Measurements from ENCODE around the gene CCDC61. TPM values are rescaled to one million over a fixed set of nuclear protein-coding genes. Genes with fewer than 3 reads are reported as not detected.

The CCDC61 gene
- total and polyA plus RNA-seq, 2 of the 8 experiments (the other 6 are each of a cell fraction or from before 2014, with no cell fraction given) = 7.8 to 17.4 TPM

- Histone ChIP-seq H4K5ac (ENCODE audit: insufficient read length, low read depth, low read length) (no peak overlapping the region), H3K36me3 (ENCODE audit: control insufficient read depth in 2 of 4, insufficient read depth in 4 of 4, low read length in 3 of 4) (0 out of 8 replicates have a peak, but pooled peaks cover 0 to 6% (median 0%) of the 10 kb centered on the region in 4 experiments), H3K79me2 (ENCODE audit: control insufficient read depth in 1 of 2, insufficient read depth in 2 of 2, low read length in 2 of 2) (peaks cover 0 to 9% of the 10 kb centered on the region in 2 experiments; a peak in 2 of 4 replicates), H3K9me3 (ENCODE audit: insufficient read depth in 2 of 2, low read depth in 1 of 2, low read length in 1 of 2) (no peaks in the 10 kb centered on the region), H4K8ac (ENCODE audit: extremely low read depth, insufficient read depth, low read length) (no peak overlapping the region), H3K79me1 (ENCODE audit: low read depth, low read length) (peaks cover 7% of the 10 kb centered on the region; the same call in 1 of the 2 replicates), H2AFZ (ENCODE audit: low read length) (no peak overlapping the region), H3K23ac (ENCODE audit: insufficient read length) (no peak overlapping the region), H3K27me3 (replicated peaks in 1 of 4; ENCODE audit: control insufficient read depth in 3 of 4, extremely low read depth in 1 of 4, insufficient read depth in 3 of 4, low read length in 3 of 4) (no peaks in the 10 kb centered on the region), H2BK20ac (ENCODE audit: low read length) (no peak overlapping the region), H3K23me2 (ENCODE audit: low read depth, low read length) (peaks cover 14% of the 10 kb centered on the region), H2AK5ac (ENCODE audit: low read depth, low read length) (no peak overlapping the region), H3K56ac (replicated peaks; ENCODE audit: insufficient read length, low read depth, low read length) (no peak overlapping the region), H3K4ac (replicated peaks; ENCODE audit: insufficient read length, low read depth, low read length) (no peak overlapping the region), H3K27ac (ENCODE audit: low read depth, low read length) (peak overlapping the region; percentile 57; the same call in 1 of the 2 replicates), H3K18ac (ENCODE audit: extremely low read depth, low read length) (no peak overlapping the region), H3K4me3 (ENCODE audit: extremely low read depth in 1 of 4, insufficient read depth in 2 of 4, low read depth in 3 of 4, low read length in 4 of 4) (peak overlapping the region; percentile 83 to 100 (median 89)), H3K4me1 (replicated peaks in 1 of 4; ENCODE audit: control insufficient read depth in 3 of 4, insufficient read depth in 4 of 4, low read length in 3 of 4) (peaks cover 3 to 10% (median 4%) of the 10 kb centered on the region in 4 experiments; a peak in 6 of 7 replicates), H4K91ac (replicated peaks; ENCODE audit: insufficient read length, low read length) (no peak overlapping the region), H2BK15ac (ENCODE audit: low read length) (no peak overlapping the region), H2BK5ac (ENCODE audit: low read depth, low read length) (no peak overlapping the region), H3K9ac (replicated peaks in 1 of 4; ENCODE audit: extremely low read depth in 1 of 4, low read depth in 3 of 4, low read length in 3 of 4) (peak overlapping the region; percentile 56 to 82 (median 73)), H3K14ac (ENCODE audit: insufficient read length) (no peak overlapping the region), H2BK120ac (replicated peaks; ENCODE audit: low read depth, low read length) (no peak overlapping the region), H4K20me1 (replicated peaks in 1 of 2; ENCODE audit: control insufficient read depth in 1 of 2, insufficient read depth in 2 of 2, low read length in 2 of 2) (no peaks in the 10 kb centered on the region), H2BK12ac (ENCODE audit: low read depth, low read length) (no peak overlapping the region), H3K4me2 (ENCODE audit: insufficient read depth in 1 of 2, low read depth in 2 of 2, low read length in 2 of 2) (peak overlapping the region; percentile 95 to 97)
- ChIA-PET CTCF (ENCODE audit: partially characterized antibody) (interaction anchor here (0.8 to 1.6 kb wide), 4 partner anchors 12 to 302 kb away, joined by 3 to 8 read pairs (median 4); no protein-coding TSS in a partner anchor), POLR2A (ENCODE audit: partially characterized antibody) (interaction anchor here (0.6 to 1.8 kb wide), 7 partner anchors 10 to 601 kb away, joined by 3 to 9 read pairs (median 4); no protein-coding TSS in a partner anchor)
- FAIRE-seq (no peak), DNase-seq (ENCODE audit: low read depth in 1 of 2, low spot score in 2 of 2) (no peak)
- TF ChIP-seq KDM5A (IDR thresholded peaks at IDR 0.05; ENCODE audit: low read length) (no peak), KDM4A (IDR thresholded peaks at IDR 0.05; ENCODE audit: low read depth, low read length, severe bottlenecking) (peak; percentile 11)
- WGBS, 2 experiments (ENCODE audit: extremely low coverage in 1 of 2, insufficient coverage in 1 of 2, insufficient read length in 1 of 2, insufficient replicate concordance in 2 of 2, low coverage in 1 of 2, low lambda C conversion rate in 2 of 2, missing lambda C conversion rate in 1 of 2) = 29% methylated on average over 13 of the region's 13 CpGs; no CpG with 5 or more reads in 1 of the 2 experiments
Observed at GRCh38 chr19:45995715-45996385, 583 bp downstream of the CCDC61 start.

Data from H1 (cell line).